Endothelial cell (in vitro differentiated cells): ENCODE data around the gene ZBED4. TPM values are rescaled to one million over a fixed set of nuclear protein-coding genes. Genes with fewer than 3 reads are reported as not detected.

Experiments
- DNase-seq: peaks from one replicate; pipeline ENCODE4 v3.0.0; 2021; ENCODE audit warnings: low spot score
- H3K27ac Mint-ChIP-seq: one replicate; pipeline ENCODE4 v1.8.0; 2021; ENCODE audit warnings: mixed read lengths, inconsistent platforms; ENCODE audit not compliant: unreplicated experiment
- H3K27me3 Mint-ChIP-seq: one replicate; pipeline ENCODE4 v1.8.0; 2021; ENCODE audit warnings: mild to moderate bottlenecking, moderate library complexity, mixed read lengths, inconsistent platforms; ENCODE audit not compliant: unreplicated experiment
- H3K36me3 Mint-ChIP-seq: one replicate; pipeline ENCODE4 v1.8.0; 2021; ENCODE audit warnings: mild to moderate bottlenecking, low read depth, mixed read lengths, inconsistent platforms; ENCODE audit not compliant: unreplicated experiment
- H3K4me1 Mint-ChIP-seq: one replicate; pipeline ENCODE4 v1.8.0; 2021; ENCODE audit warnings: mild to moderate bottlenecking, mixed read lengths, inconsistent platforms; ENCODE audit not compliant: unreplicated experiment
- H3K4me3 Mint-ChIP-seq: one replicate; pipeline ENCODE4 v1.8.0; 2021; ENCODE audit warnings: mild to moderate bottlenecking, mixed read lengths, inconsistent platforms; ENCODE audit not compliant: unreplicated experiment
- H3K9me3 Mint-ChIP-seq: one replicate; pipeline ENCODE4 v1.8.0; 2021; ENCODE audit warnings: mixed read lengths, inconsistent platforms; ENCODE audit not compliant: unreplicated experiment
- CTCF ChIP-seq: fragments of 200-600 bp; sonication (generic); IDR thresholded peaks from one replicate; pipeline ENCODE4 v1.5.0; 2021; ENCODE audit warnings: antibody characterized with exemption; ENCODE audit not compliant: unreplicated experiment
- total RNA-seq: library from RNA; stranded (reverse); fragmentation: NEBNext Ultra II Directional; extraction: Animal tissue kit (Norgen Biotek cat#: 25700); gene quantifications from one replicate; pipeline ENCODE4 v1.2.1, GENCODE V29; 2021; ENCODE audit not compliant: unreplicated experiment

Gene ZBED4
- total RNA-seq, 1 donor from 2014 or later: 22.6 TPM

GRCh38 chr22:49866646-49867045 lies 13.0 kb downstream of the ZBED4 start:
- TF ChIP-seq CTCF: no peak
- no peak overlapping the region for H3K27ac Mint-ChIP-seq
- no peaks in the 10 kb centered on the region for H3K4me1 Mint-ChIP-seq
- peaks cover 8% of the 10 kb centered on the region for H3K9me3 Mint-ChIP-seq
- DNase-seq: no peak
- peaks cover 39% of the 10 kb centered on the region for H3K36me3 Mint-ChIP-seq
- H3K4me3 Mint-ChIP-seq: no peak overlapping the region
- peaks cover 1% of the 10 kb centered on the region for H3K27me3 Mint-ChIP-seq

- Mint-ChIP-seq H3K9me3 (peaks cover 8% of the 10 kb centered on the region), H3K4me1 (no peaks in the 10 kb centered on the region), H3K36me3 (peaks cover 39% of the 10 kb centered on the region), H3K4me3 (no peak overlapping the region), H3K27me3 (peaks cover 1% of the 10 kb centered on the region), H3K27ac (no peak overlapping the region)
- no peak for DNase-seq
- TF ChIP-seq CTCF: no peak
These were observed 13.9 kb downstream of the ZBED4 start for GRCh38 chr22:49867303-49868265.

- H3K9me3 Mint-ChIP-seq: peaks cover 8% of the 10 kb centered on the region
- H3K4me3 Mint-ChIP-seq: peak overlapping the region; percentile 2
- no peak overlapping the region for H3K27ac Mint-ChIP-seq
- H3K36me3 Mint-ChIP-seq: peaks cover 37% of the 10 kb centered on the region
- H3K4me1 Mint-ChIP-seq: no peaks in the 10 kb centered on the region
- H3K27me3 Mint-ChIP-seq: peaks cover 1% of the 10 kb centered on the region
- DNase-seq: no peak
- TF ChIP-seq CTCF: no peak
These were observed 15.6 kb downstream of the ZBED4 start for GRCh38 chr22:49869086-49869830.

GRCh38 chr22:49869845-49870712 lies 16.4 kb downstream of the ZBED4 start:
- no peak overlapping the region for H3K27ac Mint-ChIP-seq
- TF ChIP-seq CTCF: no peak
- no peaks in the 10 kb centered on the region for H3K4me1 Mint-ChIP-seq
- H3K27me3 Mint-ChIP-seq: peaks cover 1% of the 10 kb centered on the region
- H3K36me3 Mint-ChIP-seq: peaks cover 35% of the 10 kb centered on the region
- peak overlapping the region; percentile 56 for H3K4me3 Mint-ChIP-seq
- no peak for DNase-seq
- H3K9me3 Mint-ChIP-seq: peaks cover 8% of the 10 kb centered on the region
